ENCODE results near the gene CALHM3.

DNA sequence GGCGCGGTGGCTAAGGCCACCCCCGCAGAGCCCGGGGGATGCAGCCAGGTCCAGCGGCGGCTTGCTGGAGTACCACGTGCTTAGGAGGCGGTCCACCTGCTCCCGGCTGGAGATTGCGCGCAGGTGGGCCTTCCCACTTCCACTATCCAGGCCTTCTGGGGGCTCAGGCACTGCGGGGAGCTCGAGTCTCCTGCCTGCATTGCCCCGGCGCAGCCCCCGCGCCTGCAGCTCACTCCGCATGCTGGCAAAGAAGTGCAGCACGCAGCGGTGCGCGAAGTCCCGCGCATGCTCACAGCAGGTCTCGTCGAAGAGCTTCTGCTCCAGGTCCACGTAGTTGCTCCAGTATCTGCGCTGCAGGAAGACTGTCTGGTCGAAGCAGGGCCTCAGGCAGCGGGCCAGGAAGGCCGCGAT, 5.8 kb downstream of the CALHM3 start:
- TF ChIP-seq, protein P1, sequence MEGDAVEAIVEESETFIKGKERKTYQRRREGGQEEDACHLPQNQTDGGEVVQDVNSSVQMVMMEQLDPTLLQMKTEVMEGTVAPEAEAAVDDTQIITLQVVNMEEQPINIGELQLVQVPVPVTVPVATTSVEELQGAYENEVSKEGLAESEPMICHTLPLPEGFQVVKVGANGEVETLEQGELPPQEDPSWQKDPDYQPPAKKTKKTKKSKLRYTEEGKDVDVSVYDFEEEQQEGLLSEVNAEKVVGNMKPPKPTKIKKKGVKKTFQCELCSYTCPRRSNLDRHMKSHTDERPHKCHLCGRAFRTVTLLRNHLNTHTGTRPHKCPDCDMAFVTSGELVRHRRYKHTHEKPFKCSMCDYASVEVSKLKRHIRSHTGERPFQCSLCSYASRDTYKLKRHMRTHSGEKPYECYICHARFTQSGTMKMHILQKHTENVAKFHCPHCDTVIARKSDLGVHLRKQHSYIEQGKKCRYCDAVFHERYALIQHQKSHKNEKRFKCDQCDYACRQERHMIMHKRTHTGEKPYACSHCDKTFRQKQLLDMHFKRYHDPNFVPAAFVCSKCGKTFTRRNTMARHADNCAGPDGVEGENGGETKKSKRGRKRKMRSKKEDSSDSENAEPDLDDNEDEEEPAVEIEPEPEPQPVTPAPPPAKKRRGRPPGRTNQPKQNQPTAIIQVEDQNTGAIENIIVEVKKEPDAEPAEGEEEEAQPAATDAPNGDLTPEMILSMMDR (IDR thresholded peaks at IDR 0.05), result no peak
- TF ChIP-seq POLR2A (IDR thresholded peaks at IDR 0.05), result no peak
